ENCODE results near the gene AP2B1.
A peak's percentile ranks its signal among the peaks of the same experiment; 100 is the strongest.

AP2B1 gene

GRCh38 chr17:35725058-35725457, 137.9 kb downstream of the AP2B1 start:
- TF ChIP-seq CREB1 (IDR thresholded peaks at IDR 0.05; ENCODE audit: low read depth): no peak
- no peak for TF ChIP-seq CEBPB (IDR thresholded peaks at IDR 0.05)

GRCh38 chr17:35725802-35726126, 138.6 kb downstream of the AP2B1 start:
- TF ChIP-seq CEBPB (IDR thresholded peaks at IDR 0.05) (no peak), REST (IDR thresholded peaks at IDR 0.05; ENCODE audit: low read depth) (no peak), TAF1 (IDR thresholded peaks at IDR 0.05; ENCODE audit: low read depth) (no peak), TEAD4 (IDR thresholded peaks at IDR 0.05) (no peak), EP300 (IDR thresholded peaks at IDR 0.05; ENCODE audit: borderline replicate concordance) (no peak), CREB1 (IDR thresholded peaks at IDR 0.05; ENCODE audit: low read depth) (no peak), EGR1 (IDR thresholded peaks at IDR 0.05) (no peak), ZBTB7A (IDR thresholded peaks at IDR 0.05; ENCODE audit: low read depth) (no peak), NFIC (IDR thresholded peaks at IDR 0.05) (no peak), RAD21 (IDR thresholded peaks at IDR 0.05; ENCODE audit: low read depth) (no peak), TCF12 (IDR thresholded peaks at IDR 0.05; ENCODE audit: low read depth) (no peak), FOXM1 (IDR thresholded peaks at IDR 0.05; ENCODE audit: borderline replicate concordance, low read depth) (no peak), YY1 (IDR thresholded peaks at IDR 0.05; ENCODE audit: low read depth) (no peak)
- TF ChIP-seq, protein P1, sequence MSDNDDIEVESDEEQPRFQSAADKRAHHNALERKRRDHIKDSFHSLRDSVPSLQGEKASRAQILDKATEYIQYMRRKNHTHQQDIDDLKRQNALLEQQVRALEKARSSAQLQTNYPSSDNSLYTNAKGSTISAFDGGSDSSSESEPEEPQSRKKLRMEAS (IDR thresholded peaks at IDR 0.05): no peak
- TF ChIP-seq, protein P2, sequence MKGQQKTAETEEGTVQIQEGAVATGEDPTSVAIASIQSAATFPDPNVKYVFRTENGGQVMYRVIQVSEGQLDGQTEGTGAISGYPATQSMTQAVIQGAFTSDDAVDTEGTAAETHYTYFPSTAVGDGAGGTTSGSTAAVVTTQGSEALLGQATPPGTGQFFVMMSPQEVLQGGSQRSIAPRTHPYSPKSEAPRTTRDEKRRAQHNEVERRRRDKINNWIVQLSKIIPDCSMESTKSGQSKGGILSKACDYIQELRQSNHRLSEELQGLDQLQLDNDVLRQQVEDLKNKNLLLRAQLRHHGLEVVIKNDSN (IDR thresholded peaks at IDR 0.05): no peak

DNA sequence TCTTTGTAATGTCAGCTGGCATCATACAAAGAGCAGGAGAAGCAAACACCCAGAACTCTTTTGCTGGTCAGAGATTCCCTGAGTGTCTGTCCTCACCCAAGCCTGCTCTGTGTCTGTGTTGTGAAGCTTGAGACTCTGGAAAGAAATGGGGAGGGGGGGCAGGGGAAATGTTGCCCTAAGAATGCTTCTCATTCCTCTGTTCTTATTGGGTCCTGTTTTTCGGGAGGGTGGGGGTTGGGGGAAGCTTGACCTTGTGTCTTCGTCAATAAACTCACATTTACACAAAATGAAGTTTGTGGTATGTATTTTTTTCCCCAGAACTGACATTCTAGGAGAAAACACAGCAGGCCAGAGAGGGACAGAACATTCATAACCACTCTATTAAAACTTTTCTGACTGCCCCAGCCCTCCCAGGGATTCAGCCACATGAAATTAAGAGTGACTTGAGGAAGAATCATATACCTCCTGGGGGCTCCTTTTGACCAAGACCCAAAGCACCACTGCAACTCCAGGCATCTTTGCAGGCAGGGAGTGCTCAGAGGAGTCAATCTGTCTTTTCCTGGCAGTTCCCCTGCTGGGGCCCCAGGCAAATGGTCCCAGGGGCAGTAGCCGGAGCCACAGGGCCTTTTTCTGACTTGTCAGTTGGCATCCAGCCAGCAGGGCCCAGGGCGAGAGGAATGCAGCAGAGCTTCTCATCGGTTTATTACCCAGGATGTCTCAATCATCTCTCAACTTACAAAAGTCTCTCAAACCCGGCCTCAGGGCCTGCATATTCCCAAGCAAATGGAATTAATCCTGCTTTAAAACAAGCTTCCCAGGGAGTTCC, 139.2 kb downstream of the AP2B1 start:
- TF ChIP-seq NFIC (IDR thresholded peaks at IDR 0.05) (peak; percentile 84), TEAD4 (IDR thresholded peaks at IDR 0.05) (peak; percentile 7; the same call in 1 of the 2 replicates), TAF1 (IDR thresholded peaks at IDR 0.05; ENCODE audit: low read depth) (no peak)

- TF ChIP-seq REST (IDR thresholded peaks at IDR 0.05; ENCODE audit: low read depth) (no peak), ZBTB7A (IDR thresholded peaks at IDR 0.05; ENCODE audit: low read depth) (no peak), CREB1 (IDR thresholded peaks at IDR 0.05; ENCODE audit: low read depth) (no peak), EGR1 (IDR thresholded peaks at IDR 0.05) (no peak), EP300 (IDR thresholded peaks at IDR 0.05; ENCODE audit: borderline replicate concordance) (no peak), NFIC (IDR thresholded peaks at IDR 0.05) (no peak), FOXM1 (IDR thresholded peaks at IDR 0.05; ENCODE audit: borderline replicate concordance, low read depth) (no peak), CEBPB (IDR thresholded peaks at IDR 0.05) (no peak), RAD21 (IDR thresholded peaks at IDR 0.05; ENCODE audit: low read depth) (no peak), TAF1 (IDR thresholded peaks at IDR 0.05; ENCODE audit: low read depth) (no peak), YY1 (IDR thresholded peaks at IDR 0.05; ENCODE audit: low read depth) (no peak), TCF12 (IDR thresholded peaks at IDR 0.05; ENCODE audit: low read depth) (no peak), TEAD4 (IDR thresholded peaks at IDR 0.05) (no peak)
- TF ChIP-seq, protein P1 (IDR thresholded peaks at IDR 0.05): no peak
- TF ChIP-seq, protein P2 (IDR thresholded peaks at IDR 0.05): no peak
Observed at GRCh38 chr17:35726953-35727460, 139.9 kb downstream of the AP2B1 start.

- TF ChIP-seq EGR1 (IDR thresholded peaks at IDR 0.05) (no peak), TAF1 (IDR thresholded peaks at IDR 0.05; ENCODE audit: low read depth) (no peak), EP300 (IDR thresholded peaks at IDR 0.05; ENCODE audit: borderline replicate concordance) (no peak), NFIC (IDR thresholded peaks at IDR 0.05) (no peak), CEBPB (IDR thresholded peaks at IDR 0.05) (no peak), FOXM1 (IDR thresholded peaks at IDR 0.05; ENCODE audit: borderline replicate concordance, low read depth) (no peak), TEAD4 (IDR thresholded peaks at IDR 0.05) (no peak), CREB1 (IDR thresholded peaks at IDR 0.05; ENCODE audit: low read depth) (no peak), REST (IDR thresholded peaks at IDR 0.05; ENCODE audit: low read depth) (no peak), RAD21 (IDR thresholded peaks at IDR 0.05; ENCODE audit: low read depth) (no peak)
- TF ChIP-seq, protein P1 (IDR thresholded peaks at IDR 0.05): no peak
- TF ChIP-seq, protein P2 (IDR thresholded peaks at IDR 0.05): no peak
Observed at GRCh38 chr17:35727635-35728034, 140.5 kb downstream of the AP2B1 start.

All from Ishikawa (cell line).